ENCODE results near the gene NRK.

- TF ChIP-seq, protein P1, sequence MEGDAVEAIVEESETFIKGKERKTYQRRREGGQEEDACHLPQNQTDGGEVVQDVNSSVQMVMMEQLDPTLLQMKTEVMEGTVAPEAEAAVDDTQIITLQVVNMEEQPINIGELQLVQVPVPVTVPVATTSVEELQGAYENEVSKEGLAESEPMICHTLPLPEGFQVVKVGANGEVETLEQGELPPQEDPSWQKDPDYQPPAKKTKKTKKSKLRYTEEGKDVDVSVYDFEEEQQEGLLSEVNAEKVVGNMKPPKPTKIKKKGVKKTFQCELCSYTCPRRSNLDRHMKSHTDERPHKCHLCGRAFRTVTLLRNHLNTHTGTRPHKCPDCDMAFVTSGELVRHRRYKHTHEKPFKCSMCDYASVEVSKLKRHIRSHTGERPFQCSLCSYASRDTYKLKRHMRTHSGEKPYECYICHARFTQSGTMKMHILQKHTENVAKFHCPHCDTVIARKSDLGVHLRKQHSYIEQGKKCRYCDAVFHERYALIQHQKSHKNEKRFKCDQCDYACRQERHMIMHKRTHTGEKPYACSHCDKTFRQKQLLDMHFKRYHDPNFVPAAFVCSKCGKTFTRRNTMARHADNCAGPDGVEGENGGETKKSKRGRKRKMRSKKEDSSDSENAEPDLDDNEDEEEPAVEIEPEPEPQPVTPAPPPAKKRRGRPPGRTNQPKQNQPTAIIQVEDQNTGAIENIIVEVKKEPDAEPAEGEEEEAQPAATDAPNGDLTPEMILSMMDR (conservative IDR thresholded peaks at IDR 0.05 in 1 of 2, IDR thresholded peaks at IDR 0.05 in 1 of 2; ENCODE audit: extremely low read depth in 1 of 2, insufficient read depth in 1 of 2, low read depth in 1 of 2, low read length in 2 of 2) = no peak
- TF ChIP-seq EZH2 (IDR thresholded peaks at IDR 0.05; ENCODE audit: borderline replicate concordance, low read length) = no peak
Measured at GRCh38 chrX:105823092-105823455, 735 bp downstream of the NRK start.
